Smooth muscle cell (in vitro differentiated cells): ENCODE results near the gene LEKR1. TPM values are rescaled to one million over a fixed set of nuclear protein-coding genes. Genes with fewer than 3 reads are reported as not detected.

Experiments
- DNase-seq: peaks from one replicate; lab custom pipeline; 2025; ENCODE audit not compliant: unreplicated experiment; lab: John Stamatoyannopoulos, UW
- H2AFZ ChIP-seq: fragments of 200-600 bp; sonication (generic); 2 replicates; pipeline ENCODE4 v1.6.0; 2016; ENCODE audit warnings: antibody characterized with exemption, low read depth, mild to moderate bottlenecking
- H3F3A ChIP-seq: fragments of 200-600 bp; sonication (generic); 2 replicates; pipeline ENCODE4 v1.6.0; 2017; ENCODE audit warnings: antibody characterized with exemption, low read depth
- H3K27ac ChIP-seq: fragments of 200-600 bp; sonication (generic); 2 replicates; pipeline ENCODE4 v1.5.1; 2016; ENCODE audit warnings: low read depth, mild to moderate bottlenecking
- H3K27me3 ChIP-seq: fragments of 200-600 bp; sonication (generic); 2 replicates; pipeline ENCODE4 v1.6.1; 2016; ENCODE audit warnings: low read depth, mild to moderate bottlenecking
- H3K36me3 ChIP-seq: fragments of 200-600 bp; sonication (generic); 2 replicates; pipeline ENCODE4 v1.5.1; 2016; ENCODE audit warnings: low read depth
- H3K4me1 ChIP-seq: fragments of 200-600 bp; sonication (generic); 2 replicates; pipeline ENCODE4 v1.5.1; 2016; ENCODE audit warnings: low read depth
- H3K4me2 ChIP-seq: fragments of 200-600 bp; sonication (generic); 2 replicates; pipeline ENCODE4 v1.6.0; 2016; ENCODE audit warnings: mild to moderate bottlenecking
- H3K4me3 ChIP-seq: fragments of 200-600 bp; sonication (generic); 2 replicates; pipeline ENCODE4 v1.5.1; 2016; ENCODE audit warnings: mild to moderate bottlenecking
- H3K79me2 ChIP-seq: fragments of 200-600 bp; sonication (generic); 2 replicates; pipeline ENCODE4 v1.6.0; 2016; ENCODE audit warnings: low read depth, mild to moderate bottlenecking
- H3K9ac ChIP-seq: fragments of 200-600 bp; sonication (generic); 2 replicates; pipeline ENCODE4 v1.6.0; 2016; ENCODE audit warnings: low read depth
- H3K9me3 ChIP-seq: fragments of 200-600 bp; sonication (generic); replicated peaks from 2 replicates; pipeline ENCODE4 v1.5.1; 2016; ENCODE audit warnings: low read depth
- H4K20me1 ChIP-seq: fragments of 200-600 bp; sonication (generic); 2 replicates; pipeline ENCODE4 v1.6.0; 2016; ENCODE audit warnings: low read depth
- whole genome bisulfite sequencing: methylation state at CpG from one replicate; pipeline ENCODE4 v1.1.7; 2016; ENCODE audit warnings: low lambda C conversion rate; 5-methylcytosine and 5-hydroxymethylcytosine counted together
- polyA plus RNA-seq: library from polyadenylated mRNA; unstranded; fragments of >200 nt; fragmentation: Nextera tagmentation; extraction: Ambion mirVana; gene quantifications from 2 replicates; pipeline ENCODE4 v1.2.1, GENCODE V29; 2016
- total RNA-seq: library from RNA; depleted of rRNA; stranded (reverse); fragments of >200 nt; gene quantifications from 2 replicates; pipeline ENCODE4 v1.2.3, GENCODE V29; 2014
- TF ChIP-seq, protein P1 (sequence below): fragments of 200-600 bp; sonication (generic); IDR thresholded peaks from 2 replicates; pipeline ENCODE4 v1.5.1; 2017; ENCODE audit warnings: borderline replicate concordance, mild to moderate bottlenecking, antibody characterized with exemption; ENCODE audit not compliant: insufficient read depth, poor library complexity, severe bottlenecking

Gene LEKR1
- total and polyA plus RNA-seq, 2 experiments from 2014 or later, result 1.3 to 2.3 TPM

GRCh38 chr3:157043771-157044170, 217.6 kb downstream of the LEKR1 start:
- WGBS, result 95% methylated on average over 1 of the region's 1 CpG
- Histone ChIP-seq H3K27me3 (no peaks in the 10 kb centered on the region), H3K4me2 (no peak overlapping the region), H4K20me1 (no peaks in the 10 kb centered on the region), H3K4me3 (no peak overlapping the region), H3K27ac (no peak overlapping the region), H3K9ac (no peak overlapping the region), H3K9me3 (no peaks in the 10 kb centered on the region), H3K79me2 (no peaks in the 10 kb centered on the region), H3K36me3 (no peaks in the 10 kb centered on the region), H2AFZ (no peak overlapping the region), H3K4me1 (no peaks in the 10 kb centered on the region), H3F3A (no peaks in the 10 kb centered on the region)
- TF ChIP-seq, protein P1, sequence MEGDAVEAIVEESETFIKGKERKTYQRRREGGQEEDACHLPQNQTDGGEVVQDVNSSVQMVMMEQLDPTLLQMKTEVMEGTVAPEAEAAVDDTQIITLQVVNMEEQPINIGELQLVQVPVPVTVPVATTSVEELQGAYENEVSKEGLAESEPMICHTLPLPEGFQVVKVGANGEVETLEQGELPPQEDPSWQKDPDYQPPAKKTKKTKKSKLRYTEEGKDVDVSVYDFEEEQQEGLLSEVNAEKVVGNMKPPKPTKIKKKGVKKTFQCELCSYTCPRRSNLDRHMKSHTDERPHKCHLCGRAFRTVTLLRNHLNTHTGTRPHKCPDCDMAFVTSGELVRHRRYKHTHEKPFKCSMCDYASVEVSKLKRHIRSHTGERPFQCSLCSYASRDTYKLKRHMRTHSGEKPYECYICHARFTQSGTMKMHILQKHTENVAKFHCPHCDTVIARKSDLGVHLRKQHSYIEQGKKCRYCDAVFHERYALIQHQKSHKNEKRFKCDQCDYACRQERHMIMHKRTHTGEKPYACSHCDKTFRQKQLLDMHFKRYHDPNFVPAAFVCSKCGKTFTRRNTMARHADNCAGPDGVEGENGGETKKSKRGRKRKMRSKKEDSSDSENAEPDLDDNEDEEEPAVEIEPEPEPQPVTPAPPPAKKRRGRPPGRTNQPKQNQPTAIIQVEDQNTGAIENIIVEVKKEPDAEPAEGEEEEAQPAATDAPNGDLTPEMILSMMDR, result no peak
- DNase-seq, result no peak

GRCh38 chr3:157045238-157045850, 219.2 kb downstream of the LEKR1 start:
- H3F3A ChIP-seq, result no peaks in the 10 kb centered on the region
- H4K20me1 ChIP-seq, result no peaks in the 10 kb centered on the region
- no peak overlapping the region for H3K27ac ChIP-seq
- no peak for DNase-seq
- H3K4me2 ChIP-seq, result peak overlapping the region; percentile 12
- H3K9me3 ChIP-seq, result no peaks in the 10 kb centered on the region
- TF ChIP-seq, protein P1, result no peak
- peak overlapping the region; percentile 26 for H2AFZ ChIP-seq
- no peaks in the 10 kb centered on the region for H3K36me3 ChIP-seq
- H3K79me2 ChIP-seq, result no peaks in the 10 kb centered on the region
- H3K4me3 ChIP-seq, result peak overlapping the region; percentile 26
- WGBS, result 62% methylated on average over 12 of the region's 12 CpGs
- no peak overlapping the region for H3K9ac ChIP-seq
- H3K4me1 ChIP-seq, result no peaks in the 10 kb centered on the region
- no peaks in the 10 kb centered on the region for H3K27me3 ChIP-seq

- TF ChIP-seq, protein P1, result no peak
- Histone ChIP-seq H3K27me3 (no peaks in the 10 kb centered on the region), H3K4me2 (no peak overlapping the region), H3K79me2 (no peaks in the 10 kb centered on the region), H4K20me1 (no peaks in the 10 kb centered on the region), H3K36me3 (no peaks in the 10 kb centered on the region), H3K9me3 (no peaks in the 10 kb centered on the region), H3K4me3 (no peak overlapping the region), H3F3A (no peaks in the 10 kb centered on the region), H3K9ac (no peak overlapping the region), H3K4me1 (no peaks in the 10 kb centered on the region), H2AFZ (no peak overlapping the region), H3K27ac (no peak overlapping the region)
- DNase-seq, result no peak
- WGBS, result 85% methylated on average over 1 of the region's 1 CpG
Measured at GRCh38 chr3:157046520-157046919, 220.4 kb downstream of the LEKR1 start.

DNA sequence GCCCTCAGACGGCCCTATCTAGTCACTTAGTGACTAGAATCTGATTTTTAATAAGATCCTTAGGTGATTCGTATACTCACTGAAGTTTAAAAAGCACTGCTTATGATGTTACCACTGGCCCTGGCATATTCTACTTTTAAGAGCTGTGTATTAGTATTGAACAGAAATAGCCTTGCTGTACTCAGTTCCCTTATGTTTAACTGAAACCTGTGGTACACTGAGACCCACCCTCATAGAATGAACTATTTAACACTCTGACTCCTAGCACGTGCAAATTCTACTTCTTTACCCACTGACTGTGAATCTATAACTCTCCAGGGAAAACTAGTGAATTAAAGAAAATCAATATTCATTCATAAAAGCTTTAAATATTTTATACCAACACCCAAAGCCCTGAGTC, 224.9 kb downstream of the LEKR1 start:
- H3K4me3 ChIP-seq, result no peak overlapping the region
- H3K27me3 ChIP-seq, result no peaks in the 10 kb centered on the region
- H2AFZ ChIP-seq, result no peak overlapping the region
- no peak overlapping the region for H3K9ac ChIP-seq
- DNase-seq, result no peak
- H3K79me2 ChIP-seq, result no peaks in the 10 kb centered on the region
- TF ChIP-seq, protein P1, result no peak
- H3F3A ChIP-seq, result no peaks in the 10 kb centered on the region
- no peak overlapping the region for H3K27ac ChIP-seq
- no peak overlapping the region for H3K4me2 ChIP-seq
- H3K9me3 ChIP-seq, result no peaks in the 10 kb centered on the region
- H4K20me1 ChIP-seq, result no peaks in the 10 kb centered on the region
- 89% methylated on average over 3 of the region's 3 CpGs for WGBS
- H3K36me3 ChIP-seq, result no peaks in the 10 kb centered on the region
- no peaks in the 10 kb centered on the region for H3K4me1 ChIP-seq
